Stimulated activated CD4-positive, alpha-beta T cell treated with anti-CD3 and anti-CD28 coated beads, Interleukin-4, amount 100 ng/mL, for 4 hours (primary cell): ENCODE data around the gene SPOCK3.

Source experiments
- DNase-seq, 2 experiments: peaks; one replicate each; pipeline ENCODE4 v3.0.0-alpha.2; 2020

The SPOCK3 gene

GRCh38 chr4:167171928-167172327, 62.4 kb downstream of the SPOCK3 start:
- DNase-seq = no peak

DNA sequence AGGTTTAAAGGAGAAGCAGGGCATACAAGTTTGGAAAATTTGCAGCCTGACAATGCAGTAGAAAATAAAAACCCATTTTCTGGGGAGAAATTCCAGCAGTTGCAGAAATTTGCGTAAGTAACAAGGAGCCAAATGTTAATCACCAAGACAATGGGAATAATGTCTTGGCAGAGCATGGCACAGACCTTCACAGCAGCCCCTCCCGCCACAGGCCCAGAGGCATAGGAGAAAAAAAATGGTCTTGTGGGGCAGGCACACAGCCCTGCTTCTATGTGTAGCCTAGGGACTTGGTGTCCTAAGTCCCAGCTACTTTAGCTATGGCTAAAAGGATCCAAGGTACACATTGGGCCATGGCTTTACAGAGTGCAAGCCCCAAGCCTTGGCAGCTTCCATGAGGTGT, 65.7 kb downstream of the SPOCK3 start:
- no peak for DNase-seq

DNA sequence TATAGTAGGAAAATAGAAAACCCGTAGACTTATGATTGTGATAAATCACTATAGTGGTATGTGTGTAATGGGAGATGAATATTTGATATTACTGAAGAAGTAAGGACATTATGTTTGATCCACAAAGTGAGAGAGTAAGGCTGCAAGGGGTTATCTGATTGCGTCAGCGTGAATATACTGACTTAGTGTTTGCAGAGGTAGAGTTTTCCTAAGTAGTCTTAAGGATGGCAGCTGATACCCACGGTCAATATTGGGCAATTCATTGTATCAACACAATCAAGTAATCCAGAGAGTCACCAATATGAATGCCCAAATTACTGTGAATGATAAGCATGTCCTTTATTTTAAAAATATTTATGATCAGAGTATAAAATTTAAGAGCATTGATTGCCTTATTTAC, 83.7 kb downstream of the SPOCK3 start:
- DNase-seq = no peak

DNA sequence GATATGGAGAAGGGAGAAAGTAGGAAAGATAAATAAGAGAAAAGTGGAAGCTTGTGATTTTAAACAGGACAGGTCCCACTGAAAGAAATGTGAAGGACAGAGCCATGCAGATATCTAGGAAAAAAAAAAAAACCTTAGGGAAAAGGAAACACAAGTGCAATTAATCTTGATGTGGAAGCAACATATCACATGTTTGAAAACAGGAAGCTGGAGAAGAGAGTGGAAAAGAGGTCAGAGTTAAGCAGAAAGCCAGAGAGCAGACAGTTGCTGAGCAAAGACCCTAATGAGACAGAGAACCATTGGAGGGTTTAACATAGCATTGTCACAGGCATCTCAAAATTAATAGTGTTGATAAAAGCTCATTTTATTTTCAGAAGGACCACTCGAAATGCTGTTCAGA, 89.7 kb downstream of the SPOCK3 start:
- DNase-seq = no peak

DNA sequence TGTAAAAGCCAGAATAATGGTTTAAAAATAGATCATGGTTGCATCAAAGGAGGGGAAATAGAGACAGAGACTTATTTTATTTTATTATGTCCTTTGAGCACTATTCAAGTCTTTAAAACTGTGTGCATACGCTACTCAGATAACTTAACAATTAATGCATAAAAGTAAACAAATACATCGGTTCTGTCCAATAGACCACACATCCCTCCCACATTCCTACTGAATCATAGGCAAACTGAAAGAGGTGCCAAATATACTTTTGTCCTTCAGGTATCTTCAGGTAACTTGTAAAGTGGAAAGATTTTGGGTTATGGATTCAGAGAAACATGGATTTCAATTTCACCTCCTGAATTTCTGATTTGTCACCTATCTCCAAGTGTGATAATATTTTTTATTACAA, 91.3 kb downstream of the SPOCK3 start:
- no peak for DNase-seq

GRCh38 chr4:167136270-167136669, 98.0 kb downstream of the SPOCK3 start:
- no peak for DNase-seq

GRCh38 chr4:167129146-167129545, 105.1 kb downstream of the SPOCK3 start:
- DNase-seq = no peak

GRCh38 chr4:167119392-167119791, 114.9 kb downstream of the SPOCK3 start:
- DNase-seq = no peak

DNA sequence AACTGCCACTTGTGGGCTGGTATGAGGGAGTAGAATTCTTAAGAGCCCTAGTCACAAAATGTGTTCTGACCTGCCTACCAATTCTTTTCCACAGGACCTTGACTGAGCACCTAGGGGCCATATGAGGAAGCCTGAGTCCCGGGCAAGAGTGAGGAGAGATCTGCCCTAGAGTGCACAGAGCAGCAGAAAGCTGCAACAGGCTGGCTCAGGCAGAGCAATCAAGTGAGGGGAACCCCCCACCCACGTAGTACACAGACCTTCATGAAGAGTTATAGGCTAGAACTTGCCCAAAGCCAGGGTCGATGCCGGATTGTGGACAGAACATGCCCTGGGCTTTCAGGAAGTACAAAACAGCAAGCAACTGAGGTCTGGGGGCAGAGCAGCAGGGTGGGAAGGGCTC, 117.0 kb downstream of the SPOCK3 start:
- DNase-seq = no peak

GRCh38 chr4:167114416-167114971, 119.8 kb downstream of the SPOCK3 start:
- no peak for DNase-seq

DNA sequence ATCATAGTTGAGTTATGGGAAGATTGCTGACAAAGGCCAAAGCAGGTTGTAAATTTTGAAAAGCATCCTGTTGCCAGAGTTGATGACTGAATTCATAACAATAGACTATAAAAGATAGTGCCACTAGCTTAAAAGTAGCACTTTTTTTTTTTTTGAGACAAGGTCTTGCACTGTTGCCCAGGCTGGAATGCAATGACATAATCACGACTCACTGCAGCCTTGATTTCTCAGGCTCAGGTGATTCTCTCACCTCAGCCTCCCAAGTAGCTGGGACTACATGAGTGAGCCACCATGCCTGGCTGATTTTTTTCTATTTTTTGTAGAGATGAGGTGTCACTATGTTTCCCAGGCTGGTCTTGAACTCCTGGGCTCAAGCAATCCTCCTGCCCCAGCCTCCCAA, 122.7 kb downstream of the SPOCK3 start:
- DNase-seq = no peak

DNA sequence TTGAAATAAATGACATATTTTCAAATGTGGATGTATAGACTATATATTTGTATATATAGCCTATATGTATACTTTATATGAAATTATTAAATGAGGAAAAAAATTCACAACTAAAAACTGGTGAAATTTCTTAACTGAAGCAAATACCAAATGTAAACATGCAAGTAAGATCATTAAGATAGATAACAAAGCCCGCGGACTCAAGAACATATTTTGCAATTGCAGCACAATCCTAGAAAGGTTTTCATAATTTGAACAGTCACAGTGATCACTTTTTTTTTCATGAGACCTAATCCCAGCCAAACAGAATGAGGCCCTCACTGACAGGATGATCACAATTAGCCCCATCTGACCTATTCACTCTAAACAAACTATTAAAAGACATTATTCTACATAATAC, 123.2 kb downstream of the SPOCK3 start:
- no peak for DNase-seq

DNA sequence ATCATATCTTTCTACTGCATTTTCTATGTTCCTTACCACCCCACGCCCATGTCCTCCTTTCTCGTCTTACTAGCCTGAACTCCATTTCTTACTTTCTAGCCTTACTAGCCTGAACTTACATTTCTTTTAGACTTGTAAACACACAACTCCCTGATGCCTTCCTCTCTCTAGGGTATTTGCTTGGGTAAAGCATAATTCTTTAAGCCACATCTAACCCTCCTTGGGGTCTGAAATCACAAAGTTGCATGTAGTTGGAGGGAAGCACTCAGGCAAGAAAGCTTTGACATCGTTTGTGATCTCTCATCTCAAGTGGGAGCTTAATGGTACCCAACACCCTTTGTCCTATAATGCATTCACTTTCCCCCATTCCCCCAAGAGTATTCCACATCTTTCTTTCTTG, 124.4 kb downstream of the SPOCK3 start:
- DNase-seq = no peak

GRCh38 chr4:167105857-167106256, 128.4 kb downstream of the SPOCK3 start:
- DNase-seq = no peak

GRCh38 chr4:167102475-167102874, 131.8 kb downstream of the SPOCK3 start:
- DNase-seq = no peak

GRCh38 chr4:167101035-167101434, 133.3 kb downstream of the SPOCK3 start:
- no peak for DNase-seq

GRCh38 chr4:167100120-167100519, 134.2 kb downstream of the SPOCK3 start:
- no peak for DNase-seq

DNA sequence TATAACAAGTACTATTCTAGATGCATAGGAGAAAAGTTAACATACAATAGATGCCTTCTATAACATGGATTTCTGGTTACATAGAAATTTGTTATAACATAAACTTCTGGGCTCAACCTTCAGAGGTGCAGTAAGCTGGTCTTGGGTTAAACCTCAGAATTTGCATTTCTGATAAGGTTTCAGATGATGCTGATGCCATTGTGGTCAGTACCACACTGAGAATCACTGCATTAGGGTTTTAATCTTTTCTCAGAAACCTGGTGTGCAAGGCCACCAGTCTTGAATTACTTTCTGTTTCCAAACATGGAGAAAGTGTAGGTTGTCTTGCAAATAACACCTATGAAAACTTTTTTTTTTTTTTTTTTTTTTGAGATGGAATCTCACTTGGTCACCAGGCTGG, 146.2 kb downstream of the SPOCK3 start:
- DNase-seq = no peak

- DNase-seq = no peak
Observed at GRCh38 chr4:167084321-167084720, 150.0 kb downstream of the SPOCK3 start.

DNA sequence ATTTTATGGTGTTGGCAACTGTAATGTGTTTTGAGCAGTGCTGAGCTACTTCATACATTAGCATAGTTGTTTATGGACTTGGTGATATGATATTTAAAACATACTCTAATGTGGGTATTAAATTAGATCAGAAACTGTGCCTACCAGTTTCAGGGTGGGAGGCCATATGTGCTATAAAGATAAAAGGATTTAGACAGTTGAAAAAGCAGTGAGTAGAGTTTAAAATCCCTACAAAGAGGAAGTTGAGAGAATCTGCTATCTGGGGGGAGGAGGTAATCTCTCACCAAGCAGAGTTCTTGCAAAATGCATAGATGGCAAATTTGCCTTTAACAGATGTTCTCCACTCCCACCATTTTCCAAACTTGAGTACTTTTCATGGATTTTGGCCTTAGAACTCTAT, 154.5 kb downstream of the SPOCK3 start:
- DNase-seq = no peak

GRCh38 chr4:167052631-167053091, 181.6 kb downstream of the SPOCK3 start:
- no peak for DNase-seq

DNA sequence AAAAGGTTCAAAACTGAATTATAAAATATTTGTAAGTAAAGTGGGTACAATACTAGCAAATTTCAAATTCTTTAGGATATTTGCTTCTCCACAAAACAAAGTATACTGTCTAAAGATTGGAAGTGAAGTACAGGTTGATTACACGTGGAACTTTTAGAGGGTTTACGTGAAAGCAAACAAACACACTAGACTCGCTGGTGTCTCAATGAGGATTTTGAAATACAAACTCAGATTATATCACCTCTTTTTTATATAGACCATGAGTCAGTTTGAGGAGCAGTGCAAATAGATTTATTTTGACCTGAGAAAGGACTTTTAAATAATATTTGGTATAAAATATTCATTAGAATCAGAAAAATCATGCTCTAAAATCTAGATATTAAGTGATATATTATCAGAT, 185.0 kb downstream of the SPOCK3 start:
- no peak for DNase-seq

DNA sequence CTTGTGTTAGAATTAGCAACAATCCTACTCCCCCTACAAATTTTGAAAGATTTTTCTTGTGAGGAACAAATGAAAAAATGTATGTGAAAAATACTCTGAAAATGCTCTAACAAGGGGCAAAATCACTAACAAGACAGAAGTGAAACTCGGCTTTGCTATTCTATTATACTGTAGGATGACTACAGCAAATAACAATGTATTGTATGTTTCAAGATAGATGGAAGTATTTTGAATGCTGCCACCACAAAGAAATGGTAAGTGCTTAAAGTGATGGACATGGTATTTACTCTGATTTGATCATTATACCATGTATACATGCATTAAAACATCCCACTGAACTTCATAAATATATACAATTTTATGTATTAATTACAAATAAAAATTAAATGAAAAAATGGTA, 192.8 kb downstream of the SPOCK3 start:
- no peak for DNase-seq

DNA sequence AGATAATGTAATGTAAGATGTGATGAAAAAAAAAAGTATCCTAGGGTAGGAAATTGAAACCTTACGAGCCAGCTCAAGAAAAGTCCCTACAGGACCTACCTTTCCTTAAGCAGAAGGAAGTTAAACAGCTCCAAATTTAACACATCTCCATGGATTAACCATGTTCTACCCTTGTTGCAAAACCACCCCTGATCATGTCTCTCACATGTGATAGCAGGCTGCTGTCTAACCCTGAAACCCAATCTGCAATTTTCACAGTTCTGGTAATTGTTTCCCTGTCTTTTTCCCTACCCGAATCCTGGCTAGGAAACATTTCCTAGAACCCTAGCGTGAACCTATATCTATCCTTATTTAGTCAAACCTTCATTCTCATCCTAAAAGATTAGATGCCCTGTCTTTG, 198.9 kb downstream of the SPOCK3 start:
- DNase-seq = no peak

- DNase-seq = no peak
Observed at GRCh38 chr4:167034983-167035382, 199.3 kb downstream of the SPOCK3 start.

DNA sequence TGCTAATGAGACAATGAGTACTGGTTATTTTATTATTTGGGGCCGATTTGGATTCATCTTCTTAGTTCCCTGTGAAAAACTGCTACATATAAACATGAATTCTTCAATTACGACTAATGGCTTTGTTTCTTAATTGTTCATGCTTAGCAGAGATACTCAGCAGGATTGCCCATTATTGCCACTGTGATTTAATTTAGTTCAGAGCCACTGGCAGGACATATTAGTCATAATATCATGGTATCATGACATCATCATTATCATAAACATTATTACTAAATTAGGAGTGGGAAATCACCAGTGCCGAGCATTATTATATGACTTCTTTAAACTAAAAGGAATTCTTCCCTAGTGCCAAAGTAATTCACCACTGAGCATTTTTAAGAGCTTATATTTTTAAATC, 201.4 kb downstream of the SPOCK3 start:
- no peak for DNase-seq
